Measurements from ENCODE around the gene CPED1.

GRCh38 chr7:121023683-121024511 is 35.4 kb downstream of the CPED1 start:
- no peak for TF ChIP-seq CTCF (IDR thresholded peaks at IDR 0.05; ENCODE audit: low read length)
- TF ChIP-seq EZH2phosphoT487 (IDR thresholded peaks at IDR 0.05; ENCODE audit: low read length), result no peak
